DMS153 treated with DMSO at 0.1 percent for 48 hours (cell line): ENCODE measurements around the gene PLEKHM2.

Experiments used
- DNase-seq: peaks from one replicate; lab custom pipeline; 2025; ENCODE audit not compliant: unreplicated experiment; lab: John Stamatoyannopoulos, UW

The PLEKHM2 gene

GRCh38 chr1:15739259-15739658 is 55.1 kb downstream of the PLEKHM2 start:
- DNase-seq, result no peak

- no peak for DNase-seq
Measured at GRCh38 chr1:15739745-15740144, 55.6 kb downstream of the PLEKHM2 start.

- peak; percentile 84 for DNase-seq
Measured at GRCh38 chr1:15740924-15741850, 57.1 kb downstream of the PLEKHM2 start.

- DNase-seq, result no peak
Measured at GRCh38 chr1:15742339-15742801, 58.2 kb downstream of the PLEKHM2 start, which contains the start of gene TMEM82. Gene TMEM82, plus strand, starts transcription at chr1:15742499. Its CDS starts 61 bp downstream, at chr1:15742560.

GRCh38 chr1:15744122-15744679 is 60.1 kb downstream of the PLEKHM2 start:
- no peak for DNase-seq

- no peak for DNase-seq
Measured at GRCh38 chr1:15747378-15747777, 63.3 kb downstream of the PLEKHM2 start.

- no peak for DNase-seq
Measured at GRCh38 chr1:15748264-15748663, 64.1 kb downstream of the PLEKHM2 start.

GRCh38 chr1:15748690-15749398 is 64.7 kb downstream of the PLEKHM2 start:
- no peak for DNase-seq

- no peak for DNase-seq
Measured at GRCh38 chr1:15749399-15750291, 65.5 kb downstream of the PLEKHM2 start.

GRCh38 chr1:15750924-15751323 is 66.8 kb downstream of the PLEKHM2 start:
- no peak for DNase-seq

- no peak for DNase-seq
Measured at GRCh38 chr1:15751717-15752116, 67.6 kb downstream of the PLEKHM2 start.

GRCh38 chr1:15753776-15754175 is 69.7 kb downstream of the PLEKHM2 start:
- no peak for DNase-seq

- DNase-seq, result no peak
Measured at GRCh38 chr1:15755021-15755645, 71.0 kb downstream of the PLEKHM2 start.

GRCh38 chr1:15755646-15756040 is 71.5 kb downstream of the PLEKHM2 start:
- DNase-seq, result no peak

GRCh38 chr1:15756143-15757015 is 72.3 kb downstream of the PLEKHM2 start:
- DNase-seq, result peak; percentile 62

GRCh38 chr1:15757016-15757543 is 73.0 kb downstream of the PLEKHM2 start:
- no peak for DNase-seq

- DNase-seq, result no peak
Measured at GRCh38 chr1:15757575-15758342, 73.6 kb downstream of the PLEKHM2 start.

- DNase-seq, result no peak
Measured at GRCh38 chr1:15758343-15758931, 74.3 kb downstream of the PLEKHM2 start, which contains the start of gene FBLIM1. Gene FBLIM1, plus strand, starts transcription at chr1:15758795. Its CDS starts 6,189 bp downstream, at chr1:15764984.
